ENCODE measurements around the gene PARD3B.

The PARD3B gene

DNA sequence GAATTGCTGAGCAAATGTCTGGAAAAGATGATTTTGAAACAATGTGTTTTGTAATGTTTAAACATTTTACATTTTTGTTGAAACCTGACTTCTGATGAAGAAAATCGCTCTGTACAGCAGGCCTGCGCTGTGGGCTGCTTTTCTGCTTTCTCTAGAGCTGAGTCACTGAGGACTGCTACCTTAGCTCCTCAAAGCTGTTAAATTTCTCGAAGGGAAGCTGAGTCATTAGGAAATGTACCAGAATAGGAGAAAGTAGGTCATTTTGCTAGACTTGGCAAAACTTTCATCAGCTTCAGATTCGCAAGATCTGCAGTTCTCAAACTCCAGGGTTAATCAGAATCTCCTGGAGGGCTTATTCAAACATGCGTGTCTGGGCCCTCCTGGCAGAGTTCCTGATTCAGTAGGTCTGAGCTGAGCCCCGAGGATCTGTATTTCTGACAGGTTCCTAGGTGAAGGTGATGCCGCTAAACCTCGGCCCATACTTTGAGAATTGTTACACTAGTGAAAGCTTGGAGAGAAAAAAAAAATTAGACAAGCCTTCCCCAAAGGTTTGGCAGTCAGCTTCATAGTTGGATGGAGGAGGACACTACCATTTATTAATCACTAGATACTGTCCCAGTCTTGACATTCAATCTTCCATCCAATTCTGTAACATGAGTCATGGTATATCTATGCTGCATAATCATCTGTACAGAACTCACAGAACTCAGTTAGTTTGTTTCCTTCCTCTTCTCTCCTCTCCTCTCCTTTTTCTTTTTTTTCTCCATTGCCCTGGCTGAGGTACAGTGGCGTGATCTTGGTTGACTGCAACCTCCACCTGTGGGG lies 297.6 kb downstream of the PARD3B start:
- DNase-seq (ENCODE audit: low spot score), result no peak

DNA sequence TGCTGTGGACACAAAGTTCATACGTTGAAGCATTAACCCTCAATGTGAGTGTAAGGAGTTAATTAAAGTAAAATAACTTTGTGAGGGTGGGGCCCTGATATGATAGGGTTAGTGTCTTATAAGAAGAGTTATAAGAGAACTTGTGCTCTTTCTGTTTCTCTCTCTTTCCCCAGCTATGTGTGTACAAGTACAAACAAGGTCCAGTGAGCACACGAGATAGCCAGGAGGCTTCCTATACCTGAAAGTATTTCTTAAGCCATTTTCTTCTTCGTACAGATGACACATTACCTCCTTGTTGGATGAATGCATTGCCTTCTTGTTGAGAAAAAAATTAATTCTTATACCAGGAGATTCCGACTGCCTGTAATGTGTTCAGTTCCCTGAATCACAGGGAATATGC lies 301.2 kb downstream of the PARD3B start:
- no peak for DNase-seq (ENCODE audit: low spot score)

DNA sequence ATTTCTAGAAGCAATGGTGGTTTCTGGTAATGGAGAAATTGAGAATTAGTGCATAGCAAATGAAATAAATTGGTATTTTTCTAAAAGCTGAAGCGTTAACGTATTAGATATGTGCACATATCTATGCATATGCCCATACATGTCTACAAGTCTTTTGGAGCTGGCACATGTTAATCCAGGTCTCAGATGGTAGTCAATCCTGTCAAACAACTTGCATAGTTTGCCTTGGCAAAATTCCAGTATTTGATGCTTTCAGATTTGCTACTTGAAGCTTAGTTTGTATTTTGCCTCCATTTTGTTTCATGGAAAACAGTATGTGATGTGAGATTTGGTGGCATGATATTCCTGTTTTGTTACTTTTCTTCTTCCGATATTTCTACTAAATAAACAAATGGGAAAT lies 304.6 kb downstream of the PARD3B start:
- DNase-seq (ENCODE audit: low spot score), result no peak

DNA sequence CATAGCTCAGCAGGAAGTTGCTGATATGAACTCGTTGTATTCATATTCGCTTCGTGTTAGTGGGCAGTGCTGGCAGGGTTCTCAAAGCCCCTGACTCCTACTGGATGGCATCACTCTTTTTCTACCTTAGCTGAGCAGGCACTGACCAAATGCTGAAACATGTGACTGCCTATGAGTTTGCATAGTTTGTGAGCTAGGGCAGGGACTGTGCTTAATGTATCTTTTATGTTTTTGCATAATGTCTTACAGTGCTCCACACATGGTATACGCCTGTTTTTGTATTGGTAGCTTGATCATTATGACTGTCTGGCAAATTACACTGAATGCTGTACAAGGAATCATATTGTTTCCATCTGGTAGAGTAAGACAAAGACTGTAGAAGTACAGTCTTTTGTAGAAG lies 305.3 kb downstream of the PARD3B start:
- no peak for DNase-seq (ENCODE audit: low spot score)

DNA sequence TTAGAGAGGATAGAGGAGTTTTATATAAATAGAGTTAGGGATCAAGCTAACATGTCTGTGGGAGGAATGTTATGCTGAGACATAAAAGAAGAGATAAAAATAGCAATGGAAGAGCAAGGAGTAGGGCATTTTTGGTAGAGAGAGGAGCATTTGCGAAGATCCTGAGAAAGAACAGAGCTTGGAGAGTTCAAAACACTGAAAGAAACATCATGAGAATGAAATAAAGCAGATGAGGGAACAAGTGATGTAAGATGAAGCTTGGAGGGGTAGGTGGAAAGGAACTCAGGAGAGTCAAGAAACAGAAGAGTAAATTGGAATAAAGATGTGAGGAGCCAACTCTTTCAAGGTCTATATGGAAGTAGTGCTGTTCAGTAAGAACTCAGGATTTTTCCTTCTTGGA lies 308.6 kb downstream of the PARD3B start:
- DNase-seq (ENCODE audit: low spot score), result no peak

DNA sequence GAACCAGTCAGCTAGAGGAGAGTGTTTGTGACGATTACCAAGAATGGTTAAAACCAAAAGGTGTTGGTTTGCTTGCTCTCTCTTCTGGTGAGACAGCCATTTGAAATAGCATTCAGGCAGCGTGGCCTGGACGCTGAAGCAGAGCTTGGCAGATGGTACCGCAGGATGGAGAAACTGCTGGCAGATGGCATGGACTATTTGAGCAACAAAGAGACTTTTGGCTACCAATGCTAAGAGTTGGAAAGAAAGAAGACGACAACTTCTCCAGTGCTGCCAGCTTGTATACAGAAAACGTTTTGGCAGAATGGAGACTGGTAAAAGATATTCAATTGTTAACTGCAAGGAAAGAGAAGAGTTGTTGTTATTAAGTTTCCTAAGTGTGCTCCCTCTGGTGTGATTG lies 315.0 kb downstream of the PARD3B start:
- DNase-seq (ENCODE audit: low spot score), result no peak

DNA sequence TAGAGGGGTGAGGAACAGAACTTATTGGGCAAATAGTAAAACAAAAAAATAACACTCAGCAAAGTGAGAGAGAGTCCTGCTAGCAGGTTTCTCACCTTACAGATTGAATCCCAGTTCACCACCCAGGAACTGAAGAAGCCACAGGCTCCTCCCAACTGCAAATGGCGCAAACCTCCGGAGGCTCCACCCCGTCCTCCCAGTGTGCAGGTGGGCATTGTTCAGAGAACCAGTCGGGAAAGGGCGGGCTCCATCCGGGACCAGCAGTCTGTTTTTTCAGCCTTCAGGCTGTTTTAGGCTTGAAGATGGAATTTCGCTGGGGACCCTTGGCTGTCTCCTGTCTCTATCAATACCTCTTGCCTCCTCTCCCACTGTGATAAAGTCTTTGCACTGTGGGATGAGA lies 317.5 kb downstream of the PARD3B start:
- DNase-seq (ENCODE audit: low spot score), result no peak

DNA sequence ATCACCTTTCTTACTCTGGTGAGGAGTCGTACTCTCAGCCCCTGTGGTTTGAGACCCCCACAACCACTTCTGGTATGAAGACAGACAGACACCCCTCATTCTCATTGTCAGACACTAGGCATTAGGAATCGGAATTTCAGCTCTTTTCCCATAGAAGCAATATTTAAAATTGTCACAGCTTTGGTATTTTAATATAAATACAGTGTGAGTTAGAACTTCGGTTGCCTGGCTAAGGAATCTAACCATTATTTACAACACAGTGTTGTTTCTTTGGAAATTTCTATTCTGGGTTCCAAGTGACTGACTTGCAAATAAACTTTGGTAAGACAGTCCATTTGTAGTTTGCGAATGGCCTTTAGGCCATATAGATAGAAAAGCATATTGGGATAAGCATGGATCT lies 318.1 kb downstream of the PARD3B start:
- DNase-seq (ENCODE audit: low spot score), result no peak

DNA sequence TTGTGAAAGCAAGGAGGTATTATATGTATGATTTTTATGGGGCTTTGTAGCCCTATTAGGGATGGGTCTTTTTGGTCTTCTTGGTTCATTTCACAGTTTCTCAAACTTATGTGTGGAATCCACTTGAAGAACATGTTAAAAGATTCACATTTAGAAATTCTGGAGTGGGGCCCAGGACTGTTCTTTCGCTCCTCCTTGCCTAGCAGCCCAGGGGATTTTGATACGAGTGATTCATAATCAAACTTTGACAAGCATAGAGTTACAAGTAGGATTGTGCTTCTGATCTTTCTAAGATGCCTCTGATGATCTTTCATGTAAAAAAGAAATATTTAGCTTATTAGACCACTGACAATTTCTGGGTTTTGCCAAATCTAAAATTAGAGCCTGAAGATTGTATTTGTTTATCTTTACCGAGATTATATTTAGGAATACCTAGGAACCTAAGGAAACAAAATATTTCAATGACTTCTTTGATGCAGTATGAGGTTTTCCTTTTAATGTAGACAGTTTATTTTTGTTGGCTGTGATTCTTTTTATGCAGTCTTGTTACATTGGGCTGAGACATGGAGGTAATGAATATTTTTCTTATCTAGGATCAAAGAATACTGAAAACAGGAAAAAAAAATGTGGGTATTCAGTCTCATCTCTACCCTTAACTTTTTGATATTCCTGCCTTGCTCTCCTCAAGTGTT lies 324.0 kb downstream of the PARD3B start:
- DNase-seq (ENCODE audit: low spot score), result no peak

DNA sequence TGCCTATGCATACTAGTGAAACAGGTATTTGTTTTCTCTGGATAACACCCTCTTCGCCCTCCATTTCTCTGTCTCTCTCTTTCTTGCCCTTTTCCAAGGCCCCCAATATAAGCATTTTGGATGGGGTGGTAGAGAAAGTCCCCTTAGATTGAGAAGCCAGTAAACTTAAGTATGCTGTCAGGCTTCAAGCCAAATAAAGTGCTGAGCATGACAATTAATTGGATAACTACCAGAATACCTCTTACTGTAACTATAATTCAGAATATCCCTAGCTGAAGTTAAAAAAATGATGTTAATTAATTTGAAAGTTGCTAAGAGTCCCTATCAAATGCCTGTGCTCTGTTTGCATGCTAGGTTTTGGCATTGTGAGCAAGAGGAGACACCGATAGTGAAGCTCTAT lies 324.8 kb downstream of the PARD3B start:
- no peak for DNase-seq (ENCODE audit: low spot score)

DNA sequence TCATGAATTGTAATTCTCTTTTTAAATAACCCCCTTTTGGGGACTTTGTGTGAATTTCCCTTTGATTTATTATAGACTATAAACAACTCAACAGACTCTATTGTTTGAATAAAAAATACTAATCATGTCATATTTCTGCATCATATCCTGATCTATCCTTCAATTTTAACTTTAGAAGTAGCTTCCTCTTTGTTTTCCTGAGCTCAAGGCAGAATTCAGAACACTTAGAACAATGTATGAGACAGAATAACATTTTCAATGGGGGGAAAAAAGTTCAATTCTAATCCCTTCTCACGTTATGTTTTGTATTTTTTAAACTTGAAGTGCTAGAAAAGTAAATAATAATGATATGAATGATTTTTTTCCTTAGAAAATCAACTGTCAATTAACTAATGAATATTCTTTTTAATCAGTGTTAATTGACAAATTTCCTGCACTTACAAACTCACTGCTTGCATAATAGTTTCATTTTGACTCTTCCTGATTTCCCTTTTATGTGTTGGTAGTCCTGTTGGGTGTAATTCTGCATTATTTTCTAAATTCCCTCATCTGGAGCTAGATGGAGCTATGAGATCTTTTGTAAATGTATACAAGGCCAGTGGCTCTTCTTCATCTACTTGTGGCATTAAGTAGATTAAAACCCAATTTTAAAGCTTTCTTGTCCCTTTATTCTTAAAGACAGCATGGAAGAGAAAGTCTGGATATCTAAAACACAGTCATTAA lies 326.1 kb downstream of the PARD3B start:
- DNase-seq (ENCODE audit: low spot score), result no peak

DNA sequence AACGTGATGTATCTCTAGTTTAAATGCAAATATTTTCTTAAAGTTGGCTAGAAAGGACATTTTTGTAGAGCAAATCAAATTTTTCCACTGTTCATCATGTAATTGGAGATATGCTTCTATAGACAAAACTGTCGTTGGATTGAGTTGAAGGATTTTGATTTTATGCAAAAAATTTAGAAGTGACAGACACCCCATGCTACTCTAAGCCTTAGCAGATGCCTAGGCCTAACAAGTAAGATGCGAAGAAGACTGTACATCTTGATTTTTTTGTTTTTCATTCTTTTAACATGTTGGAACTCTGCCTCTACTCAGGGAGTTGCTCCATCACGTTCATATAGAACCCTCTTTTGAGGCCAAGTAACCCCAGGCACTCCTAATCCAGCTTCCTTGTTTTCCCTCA lies 331.0 kb downstream of the PARD3B start:
- DNase-seq (ENCODE audit: low spot score), result no peak

DNA sequence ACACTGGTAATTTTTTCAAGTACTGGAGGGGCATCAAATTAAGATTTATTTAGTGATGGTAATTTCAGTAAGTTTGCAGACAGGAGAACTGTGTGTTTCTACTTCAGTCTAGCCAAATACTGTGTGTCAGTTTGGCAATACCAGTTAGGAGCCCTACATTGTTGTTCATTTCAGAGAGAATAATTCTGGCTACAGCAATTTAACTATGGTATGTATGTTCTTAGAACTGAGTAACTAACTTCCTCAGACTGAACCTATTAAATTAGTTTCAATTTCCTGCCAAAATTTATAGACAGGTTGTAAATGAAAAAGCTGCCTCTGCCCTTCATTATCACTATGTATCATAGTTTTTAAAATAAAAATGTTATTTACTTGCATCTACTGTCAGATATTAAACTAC lies 332.4 kb downstream of the PARD3B start:
- DNase-seq (ENCODE audit: low spot score), result no peak

DNA sequence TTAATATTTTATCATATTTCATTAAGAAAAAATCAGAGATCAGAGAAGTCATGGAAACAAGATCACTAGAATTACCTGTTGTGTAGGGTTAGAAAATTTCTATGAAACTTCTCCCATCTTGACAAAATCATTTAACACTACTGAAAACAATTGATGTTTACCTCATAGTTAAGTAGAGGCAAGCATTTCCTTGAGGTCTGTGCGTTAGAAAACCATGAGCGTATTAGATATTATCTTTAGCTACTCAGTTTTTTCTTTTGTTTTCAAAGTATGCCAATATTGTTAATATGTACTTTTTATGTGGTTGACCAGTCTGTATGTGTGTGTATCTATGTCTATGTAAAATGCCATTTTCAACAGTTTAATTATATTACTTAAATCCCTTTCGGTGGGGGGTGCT lies 335.7 kb downstream of the PARD3B start:
- no peak for DNase-seq (ENCODE audit: low spot score)

DNA sequence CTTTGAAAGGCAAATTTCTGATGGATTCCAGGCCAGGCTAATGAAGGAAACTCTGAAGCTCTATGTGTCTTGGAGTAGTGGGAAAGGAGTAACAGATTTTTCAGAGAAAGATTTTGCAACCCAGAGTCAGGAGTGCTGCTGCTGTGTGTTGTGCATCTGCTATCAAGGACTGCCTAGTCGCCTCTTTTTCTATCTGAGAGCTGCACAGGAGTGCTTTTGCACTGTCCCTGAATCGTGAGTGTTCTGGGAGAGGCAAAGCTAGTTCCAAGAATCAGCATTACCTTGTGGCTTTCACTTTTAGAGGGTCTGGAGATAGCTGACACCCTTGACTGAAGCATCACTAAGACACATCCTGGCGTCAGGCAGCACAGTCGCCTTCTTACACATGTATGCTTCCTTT lies 336.4 kb downstream of the PARD3B start:
- DNase-seq (ENCODE audit: low spot score), result no peak

DNA sequence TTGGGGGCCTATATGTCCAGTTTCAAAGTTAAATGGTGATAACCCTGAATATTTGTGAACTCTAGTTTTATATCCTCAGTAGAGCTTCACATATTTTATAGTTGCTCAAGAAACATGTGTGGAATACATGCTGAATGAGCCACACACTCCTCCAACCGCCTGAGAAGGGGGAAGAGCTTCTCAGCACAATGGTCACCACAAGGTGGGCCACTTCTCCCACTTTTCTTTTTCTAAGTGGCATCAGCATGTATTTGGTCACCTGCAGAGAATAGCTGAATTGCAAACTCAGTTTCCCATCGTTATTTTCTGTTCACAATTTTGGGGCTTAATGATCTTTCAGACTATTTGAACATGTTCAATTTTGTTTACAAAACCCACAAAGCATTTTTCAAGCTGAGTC lies 340.5 kb downstream of the PARD3B start:
- no peak for DNase-seq (ENCODE audit: low spot score)

DNA sequence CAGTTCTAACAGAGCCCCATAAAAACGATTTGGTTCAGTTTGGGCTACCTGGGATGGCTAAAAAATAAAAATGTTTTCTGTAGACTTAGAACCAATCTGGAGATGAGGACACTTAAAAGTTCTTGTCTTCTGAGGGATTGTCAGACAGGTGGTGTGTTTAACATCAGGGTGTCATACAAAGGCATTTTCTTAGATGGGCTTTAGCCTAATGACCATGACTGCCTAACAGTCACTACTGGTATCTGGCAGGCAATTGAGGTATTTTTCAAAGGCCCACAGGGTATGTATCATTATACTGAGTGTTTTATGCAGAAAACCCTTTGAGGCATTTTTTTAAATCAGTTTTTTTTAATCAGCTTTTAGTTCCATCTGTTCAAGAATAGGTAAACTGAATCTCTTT lies 341.4 kb downstream of the PARD3B start:
- no peak for DNase-seq (ENCODE audit: low spot score)

DNA sequence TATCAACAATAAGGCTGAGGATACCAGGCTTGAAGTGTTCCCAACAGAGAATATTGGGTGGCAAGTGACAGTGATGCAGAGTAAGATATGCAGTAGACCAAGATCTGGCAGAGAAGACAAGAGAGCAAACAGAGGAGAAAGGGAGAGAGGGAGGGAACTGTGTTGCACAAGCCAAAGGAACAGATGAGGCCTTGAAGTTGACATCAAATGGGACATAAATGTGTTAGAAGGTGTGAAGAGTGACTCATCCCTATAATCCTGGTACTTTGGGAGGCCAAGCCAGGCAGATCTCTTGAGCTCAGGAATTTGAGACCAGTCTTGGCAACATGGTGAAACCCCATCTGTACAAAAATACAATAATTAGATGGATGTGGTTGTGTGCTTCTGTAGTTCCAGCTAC lies 342.9 kb downstream of the PARD3B start:
- no peak for DNase-seq (ENCODE audit: low spot score)

DNA sequence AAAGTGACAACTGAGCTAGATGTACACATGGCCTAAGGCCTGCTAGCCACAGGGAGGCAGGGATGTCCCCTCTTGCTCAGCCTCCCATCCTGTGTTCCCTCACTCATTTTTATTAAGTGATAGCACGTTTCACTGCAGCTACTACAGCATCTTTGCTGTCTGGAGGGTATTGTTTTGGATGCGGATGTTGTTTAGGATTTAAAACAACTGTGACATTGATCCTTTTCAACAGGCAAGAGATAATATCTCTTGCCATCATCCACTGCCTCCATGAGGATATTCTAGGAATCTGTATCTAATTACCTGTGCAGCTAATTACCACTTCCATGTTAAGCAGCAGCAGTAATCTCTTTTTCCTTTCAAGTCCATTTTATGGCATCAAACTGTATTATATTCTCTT lies 345.4 kb downstream of the PARD3B start:
- DNase-seq (ENCODE audit: low spot score), result no peak

DNA sequence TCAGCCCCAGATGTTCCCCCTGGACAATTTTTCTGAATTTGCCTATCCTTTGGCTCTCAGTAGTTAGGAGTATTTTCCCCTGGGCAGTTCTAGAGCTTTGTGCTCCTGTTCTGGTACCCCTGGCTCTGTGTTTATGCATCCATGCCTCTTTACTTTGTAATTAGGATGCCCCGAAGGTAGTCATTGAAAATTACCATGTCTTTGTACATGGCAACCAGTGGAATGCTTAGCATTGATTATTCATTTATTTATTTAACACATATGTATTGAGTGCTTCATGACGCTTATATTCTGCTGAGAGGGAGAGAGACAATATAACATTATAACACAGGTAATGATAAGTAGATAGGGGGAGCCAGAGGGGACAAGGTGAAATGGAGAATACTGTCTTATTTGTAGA lies 346.5 kb downstream of the PARD3B start:
- DNase-seq (ENCODE audit: low spot score), result no peak

DNA sequence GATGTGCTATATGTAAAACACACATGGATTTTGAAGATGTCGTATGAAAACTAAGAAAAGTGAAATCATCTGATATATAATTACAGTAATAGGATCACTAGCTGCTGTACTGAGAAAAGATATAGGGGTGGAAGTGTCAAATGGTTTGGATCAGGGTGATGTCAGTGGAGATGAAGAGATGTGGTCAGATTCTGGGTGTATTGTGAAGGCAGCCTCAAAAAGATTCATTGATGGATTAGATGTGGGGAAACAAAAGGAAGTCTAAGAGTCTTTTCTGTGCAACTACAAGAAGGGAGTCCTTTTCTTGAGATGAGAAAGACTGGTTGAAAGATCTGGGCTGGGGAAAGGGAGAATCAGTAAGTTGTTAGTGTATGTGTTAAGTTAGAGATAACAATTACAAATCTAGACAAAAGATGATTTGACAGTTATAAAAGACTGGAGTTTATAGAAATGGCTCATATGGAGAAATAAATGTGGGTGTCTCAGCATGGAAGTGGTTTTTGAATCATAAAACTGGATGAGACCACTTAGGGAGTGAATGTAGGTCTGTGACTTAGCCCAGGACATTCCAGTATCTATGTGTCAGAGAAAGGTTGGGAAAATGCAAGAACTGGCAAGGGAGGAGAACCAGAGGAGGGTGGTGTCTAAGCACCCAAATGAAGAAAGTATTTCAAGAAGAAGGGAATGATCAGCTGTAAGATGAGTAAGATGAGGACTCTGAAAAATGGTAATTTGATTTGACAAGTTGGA lies 347.4 kb downstream of the PARD3B start:
- no peak for DNase-seq (ENCODE audit: low spot score)

DNA sequence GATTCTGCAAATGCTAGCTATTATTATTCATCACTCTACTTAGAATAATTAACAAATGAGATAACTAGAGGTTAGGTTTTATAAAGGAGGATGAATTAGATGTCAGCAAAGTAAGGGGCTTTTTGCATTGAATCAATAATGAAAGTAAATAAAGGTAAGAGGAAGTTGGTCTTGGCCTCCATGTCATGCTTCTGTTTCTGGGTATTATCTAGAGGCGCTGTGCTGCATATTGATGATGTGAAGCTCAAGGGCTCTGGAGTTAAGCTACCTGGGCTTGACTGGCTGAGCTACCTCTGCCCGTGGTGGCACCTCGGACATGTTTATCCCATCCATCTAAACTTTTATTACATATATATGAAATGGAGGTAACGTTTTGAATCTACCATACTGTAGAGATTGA lies 350.9 kb downstream of the PARD3B start:
- no peak for DNase-seq (ENCODE audit: low spot score)

DNA sequence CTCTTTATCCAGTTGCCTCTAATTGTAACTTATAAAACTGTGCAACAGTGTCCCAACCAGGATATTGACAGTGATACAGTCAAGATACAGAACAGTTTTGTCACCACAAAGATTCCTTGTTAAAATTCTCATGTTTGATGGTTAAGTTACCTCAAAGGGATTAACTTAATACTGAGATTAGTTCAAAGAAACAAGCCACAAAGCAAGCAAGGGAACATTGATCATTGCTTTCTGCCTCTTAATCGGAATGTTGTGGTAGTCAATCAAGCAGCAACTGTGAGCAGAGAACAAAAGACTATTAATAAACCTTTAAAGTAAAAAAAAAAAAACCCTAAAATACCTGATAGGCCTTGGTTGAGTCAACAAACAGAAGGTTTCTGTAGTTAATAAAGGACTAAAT lies 352.3 kb downstream of the PARD3B start:
- DNase-seq (ENCODE audit: low spot score), result no peak

Data from ecto neural progenitor cell (in vitro differentiated cells).